Fibroblast of villous mesenchyme (primary cell): ENCODE data around the gene ASF1B. TPM values are rescaled to one million over a fixed set of nuclear protein-coding genes. Genes with fewer than 3 reads are reported as not detected.
"Not testable (repeated sequence)": the region's sequence is repeated elsewhere in the genome, so short reads cannot be mapped to it uniquely, and the experiment has no call there.

Experiments used
- DNase-seq: peaks from one replicate; pipeline ENCODE4 v3.0.0-alpha.2; 2010; ENCODE audit warnings: low read depth
- H3K4me3 ChIP-seq: 2 replicates; pipeline ENCODE4 v1.5.1; 2011; ENCODE audit warnings: low read depth, mild to moderate bottlenecking, low read length
- CTCF ChIP-seq: IDR thresholded peaks from 2 replicates; pipeline ENCODE4 v1.5.1; 2012; ENCODE audit warnings: low read depth, mild to moderate bottlenecking, low read length; ENCODE audit not compliant: insufficient read depth
- total RNA-seq: library from RNA; depleted of rRNA; stranded (reverse); fragments of >200 nt; gene quantifications from 2 replicates; pipeline ENCODE4 v1.2.3, GENCODE V29; 2012

ASF1B gene
- total RNA-seq: 8.1 and 8.2 TPM in 2 replicates

DNA sequence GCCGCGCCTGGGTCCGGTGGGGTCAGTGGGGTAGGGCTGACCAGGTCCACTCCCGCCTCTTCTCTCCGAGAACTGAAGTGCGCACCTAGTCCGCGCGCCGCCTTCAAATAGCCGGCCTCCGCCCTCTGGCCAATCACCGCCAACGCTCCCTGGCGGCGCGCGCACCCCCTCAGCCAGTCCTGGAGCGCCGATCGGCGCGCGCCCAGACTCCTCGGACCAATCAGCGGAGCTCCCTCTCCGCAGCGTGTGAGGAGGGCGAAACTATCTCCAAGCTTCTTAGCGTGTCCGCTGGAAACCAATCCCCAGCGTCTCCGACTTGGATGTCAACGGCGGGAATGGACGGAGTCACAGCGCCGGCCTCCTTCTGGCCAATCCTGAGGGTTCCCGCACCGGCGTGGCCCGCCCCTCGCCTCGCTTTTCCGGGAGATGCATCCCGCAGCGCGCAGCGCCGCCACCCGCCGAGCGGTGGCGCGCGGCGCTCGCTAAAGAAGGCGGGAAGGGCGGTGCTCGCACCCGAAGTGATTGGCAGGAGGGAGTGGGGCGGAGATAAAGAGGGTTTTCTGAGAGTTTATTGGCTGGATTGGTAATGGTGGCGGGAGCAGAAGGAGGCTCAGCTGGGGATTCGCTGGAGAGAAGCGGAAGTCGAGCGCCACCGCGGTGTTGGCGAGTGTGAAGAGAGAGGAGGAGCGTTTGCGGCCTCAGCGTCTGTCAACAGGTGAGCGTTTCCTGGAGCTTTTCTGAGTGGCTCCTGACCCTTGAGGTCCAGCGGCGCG is at the start of gene ASF1B:
TSS of gene ASF1B (minus strand) at position 81 of the 773 bp plus-strand sequence. CDS start 133 bp downstream, outside the sequence.
- TF ChIP-seq CTCF: peak; percentile 75
- peak; percentile 100 for DNase-seq
- H3K4me3 ChIP-seq: peak within 1 kb of the TSS; percentile 79

- not testable (repeated sequence) for H3K4me3 ChIP-seq, DNase-seq
Observed at GRCh38 chr19:14185691-14186090, 49.3 kb upstream of the ASF1B start.

- H3K4me3 ChIP-seq: no peak overlapping the region
- no peak for DNase-seq
- no peak for TF ChIP-seq CTCF
Observed at GRCh38 chr19:14185158-14185557, 48.8 kb upstream of the ASF1B start.

DNA sequence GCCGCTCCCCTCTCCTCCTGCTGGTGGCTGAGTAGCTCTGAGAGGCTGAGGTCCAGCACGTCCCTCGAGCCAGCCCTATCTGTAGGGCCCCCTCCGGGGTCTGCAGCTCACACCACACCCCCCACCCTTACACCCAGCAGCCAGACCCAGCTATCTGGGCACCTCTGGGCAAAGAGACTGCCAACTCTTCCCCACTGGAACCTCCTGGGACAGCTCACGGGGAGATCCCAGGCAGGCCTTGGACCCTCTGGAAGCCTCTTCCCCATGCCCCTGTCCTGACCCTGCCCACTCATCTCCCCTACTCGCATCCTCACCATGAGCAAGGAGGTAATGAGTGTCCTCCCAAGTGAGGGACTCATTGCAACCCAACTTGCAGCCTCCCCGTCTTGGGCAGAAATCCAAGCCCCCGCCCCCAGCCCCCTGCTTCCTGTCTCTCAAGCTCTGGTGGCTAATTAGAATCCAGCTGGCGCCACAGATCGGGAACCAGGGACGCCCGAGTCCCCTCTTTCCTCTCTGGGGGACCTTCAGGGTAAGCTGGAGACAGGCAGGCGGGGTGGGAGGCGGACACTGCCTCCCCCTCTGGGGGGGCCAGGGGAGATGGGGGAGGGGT is 47.5 kb upstream of the ASF1B start:
- no peak for DNase-seq
- H3K4me3 ChIP-seq: no peak overlapping the region
- TF ChIP-seq CTCF: no peak

DNA sequence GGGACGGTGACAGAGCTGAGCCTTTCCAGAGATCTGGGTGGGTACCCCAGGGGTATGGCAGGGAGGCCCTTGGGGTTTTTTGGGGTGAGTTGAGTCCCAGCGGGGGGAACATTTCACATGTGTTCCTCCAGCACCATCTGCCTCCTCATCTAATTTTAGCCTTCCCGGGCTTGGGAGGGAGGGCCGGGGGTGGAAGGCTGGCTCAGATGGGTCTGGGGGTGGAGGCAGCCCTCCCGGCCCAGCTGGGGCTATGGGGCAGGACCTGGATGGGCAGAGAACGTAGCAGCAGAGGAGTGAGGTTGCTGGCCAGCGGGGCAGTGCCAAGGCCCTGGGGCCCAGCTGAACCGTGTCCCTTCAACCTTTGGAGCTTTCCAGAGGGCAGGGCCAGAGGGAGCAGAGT is 46.1 kb upstream of the ASF1B start:
- DNase-seq: no peak
- TF ChIP-seq CTCF: no peak
- H3K4me3 ChIP-seq: no peak overlapping the region

GRCh38 chr19:14181906-14182305 is 45.5 kb upstream of the ASF1B start:
- TF ChIP-seq CTCF: no peak
- H3K4me3 ChIP-seq: no peak overlapping the region
- no peak for DNase-seq

DNA sequence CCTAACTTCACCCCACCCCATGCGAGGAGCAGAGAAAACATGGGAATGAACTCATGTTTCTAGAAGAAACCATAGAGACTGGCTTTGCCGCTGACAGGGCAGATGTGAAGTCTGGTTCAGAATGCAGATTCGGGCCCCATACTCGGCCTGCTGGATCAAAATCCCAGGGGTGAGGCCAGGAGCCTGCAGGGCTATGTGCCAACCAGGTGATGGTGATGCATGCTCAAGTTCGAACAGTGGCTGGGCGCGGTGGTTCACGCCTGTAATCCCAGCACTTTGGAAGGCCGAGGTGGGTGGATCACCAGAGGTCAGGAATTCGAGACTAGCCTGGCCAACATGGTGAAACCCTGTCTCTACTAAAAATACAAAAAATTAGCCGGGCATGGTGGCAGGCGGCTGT is 44.8 kb upstream of the ASF1B start:
- DNase-seq, H3K4me3 ChIP-seq: not testable (repeated sequence)

DNA sequence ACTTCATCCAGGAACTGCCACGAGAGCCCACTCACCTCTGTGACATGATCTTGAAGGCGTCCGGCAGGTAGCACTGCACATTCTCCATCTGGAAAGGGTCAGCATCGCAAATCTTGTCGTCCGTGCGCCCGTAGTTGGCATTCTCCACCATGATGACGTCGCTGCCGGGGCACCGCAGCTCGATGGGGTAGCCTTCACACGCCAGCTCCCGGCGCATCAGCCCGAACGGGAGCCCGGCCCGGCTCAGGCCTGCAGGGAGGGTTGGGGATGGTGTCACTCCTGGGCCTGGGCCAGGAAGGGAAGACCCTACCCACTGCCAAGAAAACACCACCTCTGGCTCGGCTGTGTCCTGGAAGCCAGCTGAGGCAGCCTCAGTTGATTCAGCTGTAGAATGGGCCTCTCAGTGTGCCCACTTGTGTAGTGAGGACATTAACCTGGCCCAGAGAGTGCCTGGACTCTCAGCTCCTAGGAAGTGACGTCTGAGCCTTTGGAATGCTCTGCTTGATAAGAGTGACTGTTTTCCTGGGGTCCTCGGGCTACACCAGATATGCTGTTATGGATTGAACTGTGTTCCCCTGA is 41.2 kb upstream of the ASF1B start:
- H3K4me3 ChIP-seq: no peak overlapping the region
- no peak for DNase-seq
- TF ChIP-seq CTCF: no peak
